ENCODE data around the gene FRMPD2.

DNA sequence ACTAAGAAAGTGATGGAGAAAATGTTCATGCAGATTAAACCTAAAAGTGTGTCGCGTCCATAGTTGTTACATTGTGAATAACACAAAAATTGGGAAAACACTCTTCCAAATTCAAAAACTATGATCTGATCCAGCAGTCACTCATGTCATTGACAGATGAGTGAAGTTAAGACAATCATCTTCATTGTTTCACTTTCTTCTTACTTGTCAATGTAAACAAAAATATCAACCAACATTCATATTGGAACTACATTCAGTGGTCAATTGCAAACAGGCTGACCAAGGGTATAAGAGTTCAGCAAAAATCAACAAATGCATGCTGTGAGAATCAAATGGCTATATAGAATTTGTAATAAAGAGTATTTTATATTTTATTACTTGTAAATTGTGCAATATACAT, 1.8 kb downstream of the FRMPD2 start:
- TF ChIP-seq, protein P1, sequence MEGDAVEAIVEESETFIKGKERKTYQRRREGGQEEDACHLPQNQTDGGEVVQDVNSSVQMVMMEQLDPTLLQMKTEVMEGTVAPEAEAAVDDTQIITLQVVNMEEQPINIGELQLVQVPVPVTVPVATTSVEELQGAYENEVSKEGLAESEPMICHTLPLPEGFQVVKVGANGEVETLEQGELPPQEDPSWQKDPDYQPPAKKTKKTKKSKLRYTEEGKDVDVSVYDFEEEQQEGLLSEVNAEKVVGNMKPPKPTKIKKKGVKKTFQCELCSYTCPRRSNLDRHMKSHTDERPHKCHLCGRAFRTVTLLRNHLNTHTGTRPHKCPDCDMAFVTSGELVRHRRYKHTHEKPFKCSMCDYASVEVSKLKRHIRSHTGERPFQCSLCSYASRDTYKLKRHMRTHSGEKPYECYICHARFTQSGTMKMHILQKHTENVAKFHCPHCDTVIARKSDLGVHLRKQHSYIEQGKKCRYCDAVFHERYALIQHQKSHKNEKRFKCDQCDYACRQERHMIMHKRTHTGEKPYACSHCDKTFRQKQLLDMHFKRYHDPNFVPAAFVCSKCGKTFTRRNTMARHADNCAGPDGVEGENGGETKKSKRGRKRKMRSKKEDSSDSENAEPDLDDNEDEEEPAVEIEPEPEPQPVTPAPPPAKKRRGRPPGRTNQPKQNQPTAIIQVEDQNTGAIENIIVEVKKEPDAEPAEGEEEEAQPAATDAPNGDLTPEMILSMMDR (IDR thresholded peaks at IDR 0.05; ENCODE audit: extremely low read depth in 1 of 2, insufficient read depth in 1 of 2, low read depth in 1 of 2, low read length in 2 of 2), result no peak
- no peak for TF ChIP-seq POLR2AphosphoS5 (IDR thresholded peaks at IDR 0.05; ENCODE audit: insufficient read depth, low read depth, low read length)
- no peak for TF ChIP-seq MAX (IDR thresholded peaks at IDR 0.05; ENCODE audit: insufficient read depth, insufficient read length)

All from endothelial cell of umbilical vein (primary cell).